ENCODE measurements around the gene HTR4. TPM values are rescaled to one million over a fixed set of nuclear protein-coding genes. Genes with fewer than 3 reads are reported as not detected.

The HTR4 gene
- total and polyA plus RNA-seq, 2 of the 4 experiments (the other 2 are of a cell fraction): not detected

- in situ Hi-C loops (cut with MboI; ENCODE audit: low sequenced_read_pairs): no loop called here
- CTCF ChIA-PET: no interaction called here
- Histone ChIP-seq H3K36me3 (ENCODE audit: control insufficient read depth, insufficient read depth, low read length) (no peaks in the 10 kb centered on the region), H4K5ac (ENCODE audit: low read depth, low read length) (no peak overlapping the region), H3K56ac (ENCODE audit: extremely low read depth, insufficient read depth, low read length) (no peak overlapping the region), H3K14ac (replicated peaks; ENCODE audit: low read depth, low read length) (no peak overlapping the region), H3K4ac (ENCODE audit: low read depth, low read length) (no peak overlapping the region), H4K8ac (ENCODE audit: low read depth in 2 of 2, low read length in 2 of 2) (no peak overlapping the region), H3K4me3 (ENCODE audit: insufficient read depth, low read depth, low read length) (no peak overlapping the region), H2AFZ (replicated peaks; ENCODE audit: low read length, poor library complexity) (no peak overlapping the region), H2BK5ac (ENCODE audit: low read depth, low read length, poor library complexity, severe bottlenecking) (no peak overlapping the region), H2BK20ac (ENCODE audit: low read depth, low read length) (no peak overlapping the region), H3K9me3 (ENCODE audit: control insufficient read depth, insufficient read depth, low read length) (no peaks in the 10 kb centered on the region), H2BK120ac (ENCODE audit: low read depth, low read length) (no peak overlapping the region), H3K4me2 (ENCODE audit: low read depth, low read length) (no peak overlapping the region), H2BK15ac (ENCODE audit: low read depth, low read length) (no peak overlapping the region), H3K79me1 (ENCODE audit: low read depth in 1 of 2, low read length in 2 of 2) (no peaks in the 10 kb centered on the region), H3K27me3 (ENCODE audit: control insufficient read depth, insufficient read depth, low read length) (peaks cover 1% of the 10 kb centered on the region; the same call in 1 of the 2 replicates), H3K18ac (ENCODE audit: low read depth, low read length) (no peak overlapping the region), H3K23ac (ENCODE audit: low read depth, low read length) (no peak overlapping the region), H3K9ac (ENCODE audit: low read depth, low read length) (no peak overlapping the region), H2AK9ac (replicated peaks; ENCODE audit: low read depth, low read length, poor library complexity) (no peak overlapping the region), H4K20me1 (ENCODE audit: insufficient read depth, low read length) (no peaks in the 10 kb centered on the region), H2AK5ac (ENCODE audit: low read depth, low read length) (no peak overlapping the region), H4K91ac (ENCODE audit: insufficient read depth, low read depth, low read length) (no peak overlapping the region), H3K27ac (ENCODE audit: insufficient read depth, low read length) (no peak overlapping the region), H3K4me1 (ENCODE audit: control insufficient read depth, insufficient read depth, low read length) (no peaks in the 10 kb centered on the region), H3K9me1 (ENCODE audit: insufficient read depth, low read length) (no peaks in the 10 kb centered on the region)
- no CpG with 5 or more reads among the region's 2 CpGs for WGBS, 2 experiments (ENCODE audit: extremely low coverage in 2 of 2, insufficient read length in 1 of 2)
- TF ChIP-seq RAD21 (IDR thresholded peaks at IDR 0.05; ENCODE audit: low read length) (no peak), RCOR1 (IDR thresholded peaks at IDR 0.05; ENCODE audit: insufficient replicate concordance, low read length) (no peak), MXI1 (IDR thresholded peaks at IDR 0.05; ENCODE audit: borderline replicate concordance, low read depth, low read length) (no peak), MAFK (IDR thresholded peaks at IDR 0.05; ENCODE audit: low read depth, low read length) (no peak), POLR2A (IDR thresholded peaks at IDR 0.05; ENCODE audit: low read depth, low read length) (no peak), CEBPB (IDR thresholded peaks at IDR 0.05; ENCODE audit: low read depth, low read length) (no peak), CHD1 (IDR thresholded peaks at IDR 0.05; ENCODE audit: low read depth, low read length) (no peak), CTCF (conservative IDR thresholded peaks at IDR 0.05; ENCODE audit: low read depth, low read length) (no peak), NFE2L2 (IDR thresholded peaks at IDR 0.05; ENCODE audit: low read depth, low read length) (no peak), RFX5 (IDR thresholded peaks at IDR 0.05; ENCODE audit: low read depth, low read length) (no peak)
- TF ChIP-seq, protein P1, sequence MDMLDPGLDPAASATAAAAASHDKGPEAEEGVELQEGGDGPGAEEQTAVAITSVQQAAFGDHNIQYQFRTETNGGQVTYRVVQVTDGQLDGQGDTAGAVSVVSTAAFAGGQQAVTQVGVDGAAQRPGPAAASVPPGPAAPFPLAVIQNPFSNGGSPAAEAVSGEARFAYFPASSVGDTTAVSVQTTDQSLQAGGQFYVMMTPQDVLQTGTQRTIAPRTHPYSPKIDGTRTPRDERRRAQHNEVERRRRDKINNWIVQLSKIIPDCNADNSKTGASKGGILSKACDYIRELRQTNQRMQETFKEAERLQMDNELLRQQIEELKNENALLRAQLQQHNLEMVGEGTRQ (IDR thresholded peaks at IDR 0.05; ENCODE audit: low read depth, low read length): no peak
- POLR2A ChIA-PET (ENCODE audit: unreplicated experiment): no interaction called here
- ATAC-seq (ENCODE audit: low read depth) (no peak), DNase-seq (no peak)
- no TSS peak for BruUV-seq (replicated peaks)
- intact Hi-C loops (cut with micrococcal nuclease): no loop called here
- dilution Hi-C loops (cut with HindIII; ENCODE audit: low sequenced_read_pairs, unreplicated experiment): no loop called here
Observed at GRCh38 chr5:148663509-148663908, 9.2 kb upstream of the HTR4 start.

Data from IMR-90 (cell line).